Activated CD4-positive, alpha-beta memory T cell treated with anti-CD3 and anti-CD28 coated beads, Interleukin-2, amount 10 ng/mL, durations not matched to agents 7 days and 5 days (primary cell): ENCODE results near the gene CATSPER4. TPM values are rescaled to one million over a fixed set of nuclear protein-coding genes. Genes with fewer than 3 reads are reported as not detected.
A peak's percentile ranks its signal among the peaks of the same experiment; 100 is the strongest.

Experiments used
- CTCF ChIA-PET: fragments of 350-600 bp; sonication (Branson Sonifier 250); formaldehyde crosslinking; loops from one replicate; lab custom pipeline; 2021; ENCODE audit warnings: antibody characterized with exemption, inconsistent platforms; lab: Charles Lee
- POLR2A ChIA-PET: fragments of 350-600 bp; sonication (Branson Sonifier 250); formaldehyde crosslinking; loops from one replicate; lab custom pipeline; 2021; ENCODE audit warnings: antibody characterized with exemption; lab: Charles Lee
- DNase-seq: peaks from one replicate; pipeline ENCODE4 v3.0.0-alpha.2; 2020
- H3K27ac Mint-ChIP-seq: one replicate; pipeline ENCODE4 v1.8.0; 2021; ENCODE audit warnings: mild to moderate bottlenecking, mixed read lengths
- H3K27me3 Mint-ChIP-seq: one replicate; pipeline ENCODE4 v1.8.0; 2021; ENCODE audit warnings: mixed read lengths
- H3K36me3 Mint-ChIP-seq: one replicate; pipeline ENCODE4 v1.8.0; 2021; ENCODE audit warnings: low read depth, mixed read lengths
- H3K4me1 Mint-ChIP-seq: one replicate; pipeline ENCODE4 v1.8.0; 2021; ENCODE audit warnings: mixed read lengths
- H3K4me3 Mint-ChIP-seq: one replicate; pipeline ENCODE4 v1.8.0; 2021; ENCODE audit warnings: mild to moderate bottlenecking, mixed read lengths
- H3K9me3 Mint-ChIP-seq: one replicate; pipeline ENCODE4 v1.8.0; 2021; ENCODE audit warnings: mixed read lengths
- total RNA-seq, 2 experiments: library from RNA; stranded (reverse); gene quantifications; one replicate each; pipeline ENCODE4 v1.2.3, GENCODE V29; 2021

CATSPER4 gene
- total RNA-seq, result not detected

DNA sequence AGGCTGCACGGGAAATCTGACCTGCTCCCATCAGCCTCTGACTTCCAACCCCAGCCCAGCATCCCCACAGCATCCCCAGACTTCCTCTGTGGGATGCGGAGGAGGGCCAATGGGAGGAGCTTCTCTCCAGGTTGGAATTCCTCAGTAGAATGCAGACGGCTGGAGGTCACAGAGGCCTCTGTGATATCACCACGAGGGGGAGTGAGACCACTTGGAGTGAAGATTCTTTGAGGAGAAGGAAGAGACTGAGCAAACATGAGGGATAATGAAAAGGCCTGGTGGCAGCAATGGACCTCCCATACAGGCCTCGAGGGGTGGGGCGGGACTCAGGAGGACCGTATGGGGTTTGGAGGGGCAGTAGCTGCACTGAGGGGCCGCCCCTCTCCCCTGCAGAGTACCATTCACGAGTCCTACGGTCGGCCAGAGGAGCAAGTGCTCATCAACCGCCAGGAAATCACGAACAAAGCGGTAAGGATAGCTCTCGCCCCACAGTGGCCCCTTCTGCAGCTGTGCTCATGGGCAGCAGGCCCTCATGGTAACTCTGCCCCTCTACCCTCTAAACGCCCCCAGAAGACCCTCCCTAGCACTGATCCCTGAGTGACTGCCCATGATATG is at the start of gene CATSPER4:
CATSPER4 (plus strand) TSS at position 230 of the 615 bp plus-strand sequence; CDS start at position 256, 26 bp downstream.
- H3K9me3 Mint-ChIP-seq, result no peaks in the 10 kb centered on the region
- H3K4me3 Mint-ChIP-seq, result no peak within 1 kb of the TSS
- no peak for DNase-seq
- no peak within 1 kb of the TSS for H3K27ac Mint-ChIP-seq
- peaks cover 21% of the 10 kb centered on the region for H3K4me1 Mint-ChIP-seq
- no peaks in the 10 kb centered on the region for H3K36me3 Mint-ChIP-seq
- H3K27me3 Mint-ChIP-seq, result peaks cover 9% of the 10 kb centered on the region
- CTCF ChIA-PET, result interaction anchor here (1.7 to 2.9 kb wide), 2 partner anchors 20 to 43 kb away, joined by 3 to 22 read pairs; partner anchors contain the start of gene CEP85
- POLR2A ChIA-PET, result interaction anchor here (1.5 to 2.5 kb wide), 2 partner anchors 44 to 172 kb away, joined by 3 to 11 read pairs; partner anchors contain the start of gene CEP85

DNA sequence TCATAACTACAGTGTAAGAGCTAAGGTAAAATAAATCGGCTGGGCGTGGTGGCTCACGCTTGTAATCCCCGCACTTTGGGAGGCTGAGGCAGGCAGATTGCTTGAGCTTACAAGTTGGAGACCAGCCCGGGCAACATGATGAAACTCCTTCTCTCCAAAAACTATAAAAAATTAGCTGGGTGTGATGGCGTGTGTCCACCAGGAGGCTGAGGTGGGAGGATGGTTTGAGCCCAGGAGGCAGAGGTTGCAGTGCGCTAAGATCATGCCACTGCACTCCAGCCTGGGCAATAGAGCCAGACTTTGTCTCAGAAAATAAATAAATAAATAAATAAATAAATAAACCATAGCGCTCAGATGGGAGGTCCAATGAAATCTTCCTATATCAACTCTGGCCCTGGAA is 48.2 kb upstream of the CATSPER4 start:
- Mint-ChIP-seq H3K9me3 (no peaks in the 10 kb centered on the region), H3K27me3 (peaks cover 15% of the 10 kb centered on the region), H3K27ac (no peak overlapping the region), H3K36me3 (no peaks in the 10 kb centered on the region), H3K4me1 (peaks cover 11% of the 10 kb centered on the region), H3K4me3 (no peak overlapping the region)
- ChIA-PET CTCF (interaction anchor here (1.4 to 8.6 kb wide), 8 partner anchors 9 to 107 kb away, joined by 4 to 168 read pairs (median 20); partner anchors contain the start of genes CEP85 and ZNF593), POLR2A (interaction anchor here (0.6 to 5.7 kb wide), 2 partner anchors 15 to 99 kb away, joined by 3 to 40 read pairs; no protein-coding TSS in a partner anchor)
- DNase-seq, result no peak

DNA sequence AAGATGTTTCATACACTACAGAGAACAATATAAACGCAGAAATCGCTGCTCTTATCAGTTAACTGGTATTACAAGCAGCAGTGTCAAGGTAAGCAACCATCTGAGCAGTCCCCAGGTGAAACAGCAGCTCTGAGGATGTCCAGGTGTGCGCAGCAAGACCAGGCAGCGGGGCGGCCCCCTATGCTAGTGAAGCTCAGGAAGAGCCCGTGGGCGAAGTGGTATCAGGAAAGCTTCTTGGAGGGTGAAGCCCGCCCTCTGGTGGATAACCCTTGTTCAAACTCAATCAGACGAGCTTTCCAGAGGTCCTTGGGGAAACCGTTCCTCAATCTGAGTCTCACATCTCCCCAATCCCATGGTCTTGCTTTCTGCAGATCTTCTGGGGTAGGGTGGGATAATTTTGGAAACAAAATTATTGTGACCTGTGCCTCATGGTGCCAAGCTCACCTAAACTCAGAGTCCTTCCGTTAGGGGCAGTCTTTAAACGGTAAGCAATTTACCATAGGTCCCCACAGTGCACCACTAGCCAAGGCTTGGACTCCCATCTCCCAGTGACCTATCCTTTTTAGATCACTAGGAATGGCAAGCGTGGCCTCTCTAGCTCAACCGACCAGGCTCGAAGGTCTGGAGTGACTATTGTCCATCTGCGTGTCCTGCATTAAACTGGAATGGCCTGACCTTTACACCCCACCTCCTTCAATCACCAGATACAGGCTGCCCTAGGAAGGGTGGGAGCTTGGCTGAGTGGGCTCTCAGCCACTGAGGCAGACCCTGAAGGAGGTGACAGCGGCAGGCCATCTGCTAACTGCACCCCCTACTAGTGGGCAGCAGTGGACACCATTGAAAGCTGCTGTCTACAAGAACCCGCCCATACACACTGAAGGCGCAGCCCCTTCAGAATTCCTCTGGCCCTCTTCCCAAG is 45.1 kb upstream of the CATSPER4 start:
- Mint-ChIP-seq H3K4me1 (peaks cover 2% of the 10 kb centered on the region), H3K36me3 (no peaks in the 10 kb centered on the region), H3K4me3 (no peak overlapping the region), H3K9me3 (no peaks in the 10 kb centered on the region), H3K27me3 (peaks cover 30% of the 10 kb centered on the region), H3K27ac (no peak overlapping the region)
- peak; percentile 76 for DNase-seq
- ChIA-PET CTCF (interaction anchor here (0.6 to 8.6 kb wide), 32 partner anchors 8 to 921 kb away, joined by 3 to 168 read pairs (median 4); partner anchors contain the start of genes CEP85, PAFAH2, PDIK1L and ZNF593), POLR2A (interaction anchor here (0.9 to 5.7 kb wide), 7 partner anchors 18 to 89 kb away, joined by 5 to 40 read pairs (median 8); partner anchors contain the start of genes CEP85 and PDIK1L)

GRCh38 chr1:26145960-26146294 is 44.5 kb upstream of the CATSPER4 start:
- CTCF ChIA-PET, result interaction anchor here (0.6 to 8.6 kb wide), 15 partner anchors 8 to 920 kb away, joined by 3 to 168 read pairs (median 6); partner anchors contain the start of genes CEP85, PAFAH2 and PDIK1L
- DNase-seq, result no peak
- Mint-ChIP-seq H3K36me3 (no peaks in the 10 kb centered on the region), H3K27me3 (peaks cover 30% of the 10 kb centered on the region), H3K4me3 (no peak overlapping the region), H3K4me1 (peaks cover 2% of the 10 kb centered on the region), H3K27ac (no peak overlapping the region), H3K9me3 (no peaks in the 10 kb centered on the region)
- POLR2A ChIA-PET, result interaction anchor here (2.9 to 5.7 kb wide), 3 partner anchors 19 to 42 kb away, joined by 18 to 40 read pairs (median 22); partner anchors contain the start of gene PDIK1L

DNA sequence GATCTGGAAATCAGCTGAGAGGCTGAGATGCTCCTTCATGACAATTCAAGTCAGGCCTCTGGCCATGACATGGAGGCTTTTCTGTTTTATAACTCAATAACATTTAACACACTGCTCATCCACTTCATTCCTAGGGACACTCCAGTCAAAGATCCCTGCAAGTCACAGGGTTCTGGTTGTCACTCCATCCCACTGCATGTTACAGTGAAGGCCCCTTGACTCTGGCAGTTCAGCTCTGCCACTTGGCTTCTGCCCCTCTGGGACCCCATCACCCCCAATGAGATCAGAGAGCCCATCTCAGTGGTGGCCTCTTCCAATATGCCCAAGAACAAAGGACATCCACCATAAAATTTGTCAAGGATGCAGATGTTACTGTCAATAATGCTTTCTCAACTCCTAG is 41.5 kb upstream of the CATSPER4 start:
- Mint-ChIP-seq H3K27me3 (peaks cover 38% of the 10 kb centered on the region), H3K4me3 (no peak overlapping the region), H3K27ac (no peak overlapping the region), H3K4me1 (peaks cover 2% of the 10 kb centered on the region), H3K36me3 (no peaks in the 10 kb centered on the region), H3K9me3 (no peaks in the 10 kb centered on the region)
- ChIA-PET POLR2A (interaction anchor here (0.9 kb wide), 1 partner anchor 21 kb away, joined by 3 read pairs; no protein-coding TSS in a partner anchor), CTCF (interaction anchor here (1.4 kb wide), 1 partner anchor 45 kb away, joined by 3 read pairs; no protein-coding TSS in a partner anchor)
- DNase-seq, result no peak

GRCh38 chr1:26153966-26154532 is 36.4 kb upstream of the CATSPER4 start:
- Mint-ChIP-seq H3K9me3 (no peaks in the 10 kb centered on the region), H3K27ac (no peak overlapping the region), H3K36me3 (no peaks in the 10 kb centered on the region), H3K4me3 (no peak overlapping the region), H3K4me1 (peaks cover 3% of the 10 kb centered on the region), H3K27me3 (peaks cover 56% of the 10 kb centered on the region)
- ChIA-PET CTCF (interaction anchor here (0.5 to 1.9 kb wide), 3 partner anchors 9 to 85 kb away, joined by 3 to 6 read pairs (median 3); no protein-coding TSS in a partner anchor), POLR2A (no interaction called here)
- DNase-seq, result no peak

DNA sequence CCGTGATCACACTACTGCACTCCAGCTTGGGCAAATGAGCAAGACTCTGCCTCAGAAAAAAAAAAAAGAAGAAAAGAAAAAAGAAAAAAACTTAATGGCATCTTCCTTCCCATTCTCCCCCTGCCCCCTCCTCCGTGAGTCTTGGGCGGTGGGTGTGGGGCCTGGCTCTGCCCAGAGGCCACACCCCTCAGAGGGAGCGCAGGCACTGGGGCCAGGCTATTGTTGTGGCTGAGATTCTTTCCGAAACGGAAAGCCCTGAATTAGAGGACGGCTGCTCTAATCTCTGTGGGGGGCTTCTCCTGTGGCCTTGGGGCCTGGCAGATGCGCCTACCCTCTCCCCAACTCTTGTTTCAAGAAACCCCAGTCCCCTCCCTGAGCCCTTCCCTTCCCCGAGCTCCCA is 35.7 kb upstream of the CATSPER4 start:
- Mint-ChIP-seq H3K27ac (no peak overlapping the region), H3K4me1 (peaks cover 3% of the 10 kb centered on the region), H3K4me3 (no peak overlapping the region), H3K36me3 (no peaks in the 10 kb centered on the region), H3K9me3 (no peaks in the 10 kb centered on the region), H3K27me3 (peaks cover 60% of the 10 kb centered on the region)
- CTCF ChIA-PET, result interaction anchor here (1.9 kb wide), 1 partner anchor 12 kb away, joined by 6 read pairs; no protein-coding TSS in a partner anchor
- no peak for DNase-seq
- POLR2A ChIA-PET, result no interaction called here

DNA sequence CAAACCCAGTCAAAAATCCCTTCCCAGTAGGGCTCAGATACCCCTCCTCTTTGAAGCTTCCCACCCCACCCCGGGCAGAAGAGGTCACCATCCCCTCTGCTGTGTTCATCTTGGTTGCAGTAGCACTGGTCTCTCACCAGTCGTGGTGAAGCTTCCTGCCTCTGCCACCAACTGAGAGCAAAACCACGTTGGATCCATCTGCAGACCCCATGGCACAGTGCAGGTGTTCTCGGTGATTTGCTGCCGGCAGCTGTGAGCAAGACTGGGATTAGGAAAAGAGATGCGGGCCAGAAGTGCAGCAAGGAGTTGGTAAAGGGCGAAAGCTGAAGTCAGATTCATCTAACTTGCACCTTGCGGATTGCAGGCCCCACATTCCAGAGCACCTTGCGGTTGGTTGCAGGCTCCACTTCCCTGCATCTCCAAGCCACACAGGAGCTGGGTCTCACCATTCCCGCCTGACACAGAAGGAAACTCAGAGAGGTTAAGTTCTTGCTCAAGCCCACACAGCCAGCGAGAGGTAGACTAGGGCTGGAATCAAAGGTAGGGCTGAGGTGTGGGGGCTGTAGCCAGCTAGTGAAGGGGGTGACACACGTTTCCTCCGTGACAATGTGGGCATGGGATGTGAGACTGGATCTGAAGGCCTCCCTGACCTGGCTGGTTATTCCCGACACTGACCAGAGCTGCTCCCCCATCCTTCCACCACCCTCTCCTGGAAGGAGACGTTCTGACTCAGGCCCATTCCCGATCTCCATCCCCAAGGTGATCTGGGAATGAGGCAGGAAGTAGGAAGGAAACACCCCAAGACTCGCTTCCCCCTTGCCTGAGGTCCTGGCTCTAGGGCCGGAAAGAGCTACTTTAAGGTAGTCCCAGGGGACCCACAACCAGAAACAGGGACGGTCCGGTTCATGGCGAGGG is 34.8 kb upstream of the CATSPER4 start:
- POLR2A ChIA-PET, result interaction anchor here (0.8 kb wide), 1 partner anchor 32 kb away, joined by 3 read pairs; no protein-coding TSS in a partner anchor
- DNase-seq, result no peak
- no peak overlapping the region for H3K4me3 Mint-ChIP-seq
- peaks cover 3% of the 10 kb centered on the region for H3K4me1 Mint-ChIP-seq
- H3K27me3 Mint-ChIP-seq, result peaks cover 56% of the 10 kb centered on the region
- H3K27ac Mint-ChIP-seq, result no peak overlapping the region
- H3K9me3 Mint-ChIP-seq, result no peaks in the 10 kb centered on the region
- CTCF ChIA-PET, result interaction anchor here (1.2 to 3.8 kb wide), 5 partner anchors 11 to 79 kb away, joined by 4 to 16 read pairs (median 10); partner anchors contain the start of genes CEP85, ZNF593 and ZNF593OS
- H3K36me3 Mint-ChIP-seq, result no peaks in the 10 kb centered on the region

- Mint-ChIP-seq H3K4me1 (peaks cover 3% of the 10 kb centered on the region), H3K36me3 (no peaks in the 10 kb centered on the region), H3K27ac (no peak overlapping the region), H3K9me3 (no peaks in the 10 kb centered on the region), H3K27me3 (peaks cover 59% of the 10 kb centered on the region), H3K4me3 (no peak overlapping the region)
- DNase-seq, result no peak
- ChIA-PET CTCF (interaction anchor here (1.0 to 3.8 kb wide), 5 partner anchors 9 to 78 kb away, joined by 4 to 16 read pairs (median 10); partner anchors contain the start of genes CEP85, ZNF593 and ZNF593OS), POLR2A (interaction anchor here (0.8 kb wide), 1 partner anchor 33 kb away, joined by 3 read pairs; no protein-coding TSS in a partner anchor)
These were observed 33.9 kb upstream of the CATSPER4 start for GRCh38 chr1:26156285-26157038.

GRCh38 chr1:26158271-26158907 is 32.0 kb upstream of the CATSPER4 start:
- Mint-ChIP-seq H3K4me3 (no peak overlapping the region), H3K27me3 (peaks cover 61% of the 10 kb centered on the region), H3K9me3 (no peaks in the 10 kb centered on the region), H3K4me1 (peaks cover 8% of the 10 kb centered on the region), H3K36me3 (no peaks in the 10 kb centered on the region), H3K27ac (no peak overlapping the region)
- no peak for DNase-seq
- ChIA-PET CTCF (interaction anchor here (0.7 to 3.8 kb wide), 3 partner anchors 12 to 27 kb away, joined by 3 to 16 read pairs (median 14); partner anchors contain the start of genes ZNF593 and ZNF593OS), POLR2A (interaction anchor here (1.0 kb wide), 1 partner anchor 19 kb away, joined by 3 read pairs; no protein-coding TSS in a partner anchor)
